Activated CD8-positive, alpha-beta T cell treated with anti-CD3 and anti-CD28 coated beads for 36 hours (primary cell): Measurements from ENCODE around the gene KRTAP12-3. TPM values are rescaled to one million over a fixed set of nuclear protein-coding genes. Genes with fewer than 3 reads are reported as not detected.
"Not testable (repeated sequence)": the region's sequence is repeated elsewhere in the genome, so short reads cannot be mapped to it uniquely, and the experiment has no call there.

Experiments
- ATAC-seq: fragments of 200-7000 bp; cut with Tn5 transposase; one replicate; pipeline ENCODE4 v1.10.0; 2021; ENCODE audit warnings: mild to moderate bottlenecking, moderate library complexity
- CTCF ChIA-PET: fragments of 350-600 bp; sonication (Branson Sonifier 250); formaldehyde crosslinking; loops from one replicate; lab custom pipeline; 2021; ENCODE audit warnings: antibody characterized with exemption; lab: Charles Lee
- POLR2A ChIA-PET: fragments of 350-600 bp; sonication (Branson Sonifier 250); formaldehyde crosslinking; loops from one replicate; lab custom pipeline; 2021; ENCODE audit warnings: antibody characterized with exemption; lab: Charles Lee
- DNase-seq: peaks from one replicate; pipeline ENCODE4 v3.0.0-alpha.2; 2020
- H3K27ac Mint-ChIP-seq: one replicate; pipeline ENCODE4 v1.8.0; 2021; ENCODE audit warnings: mild to moderate bottlenecking, mixed read lengths
- H3K27me3 Mint-ChIP-seq: one replicate; pipeline ENCODE4 v1.8.0; 2021; ENCODE audit warnings: mixed read lengths
- H3K36me3 Mint-ChIP-seq: one replicate; pipeline ENCODE4 v1.8.0; 2021; ENCODE audit warnings: low read depth, mixed read lengths
- H3K4me1 Mint-ChIP-seq: one replicate; pipeline ENCODE4 v1.8.0; 2021; ENCODE audit warnings: low read depth, mixed read lengths
- H3K4me3 Mint-ChIP-seq: one replicate; pipeline ENCODE4 v1.8.0; 2021; ENCODE audit warnings: mild to moderate bottlenecking, moderate library complexity, mixed read lengths
- H3K9me3 Mint-ChIP-seq: one replicate; pipeline ENCODE4 v1.8.0; 2021; ENCODE audit warnings: mixed read lengths
- intact Hi-C: fragments of 100-400 bp; cut with micrococcal nuclease; formaldehyde crosslinking; loops from one replicate; pipeline ENCODE4 v1.10.0; 2022
- total RNA-seq, 2 experiments: library from RNA; stranded (reverse); gene quantifications; one replicate each; pipeline ENCODE4 v1.2.3, GENCODE V29; 2021
- TF ChIP-seq, protein P1 (sequence below): fragments of 200-600 bp; IDR thresholded peaks from one replicate; pipeline ENCODE4 v1.8.0; 2022; ENCODE audit warnings: antibody characterized with exemption, mild to moderate bottlenecking

KRTAP12-3 gene
- total RNA-seq, 2 experiments from 2014 or later, result not detected

DNA sequence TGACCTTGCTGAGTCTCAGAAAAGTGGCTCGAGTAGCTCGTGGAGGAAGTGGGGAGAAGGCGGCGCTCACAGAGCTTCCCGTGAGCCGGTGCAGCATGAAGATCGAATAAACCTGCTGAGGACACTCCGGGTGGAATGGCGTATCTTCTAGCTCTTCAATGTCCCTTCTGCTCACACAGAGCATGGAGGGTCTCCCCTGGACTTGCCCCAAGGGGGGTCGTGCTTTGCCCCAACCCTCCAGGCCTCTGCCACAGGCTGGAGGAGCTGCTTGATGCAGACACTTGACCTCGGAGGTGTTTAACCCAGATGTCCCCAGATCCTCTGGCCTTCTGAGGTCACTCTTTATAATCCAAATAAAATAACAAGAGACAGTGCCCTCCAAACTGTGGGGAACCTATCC lies 37.0 kb downstream of the KRTAP12-3 start:
- TF ChIP-seq, protein P1, sequence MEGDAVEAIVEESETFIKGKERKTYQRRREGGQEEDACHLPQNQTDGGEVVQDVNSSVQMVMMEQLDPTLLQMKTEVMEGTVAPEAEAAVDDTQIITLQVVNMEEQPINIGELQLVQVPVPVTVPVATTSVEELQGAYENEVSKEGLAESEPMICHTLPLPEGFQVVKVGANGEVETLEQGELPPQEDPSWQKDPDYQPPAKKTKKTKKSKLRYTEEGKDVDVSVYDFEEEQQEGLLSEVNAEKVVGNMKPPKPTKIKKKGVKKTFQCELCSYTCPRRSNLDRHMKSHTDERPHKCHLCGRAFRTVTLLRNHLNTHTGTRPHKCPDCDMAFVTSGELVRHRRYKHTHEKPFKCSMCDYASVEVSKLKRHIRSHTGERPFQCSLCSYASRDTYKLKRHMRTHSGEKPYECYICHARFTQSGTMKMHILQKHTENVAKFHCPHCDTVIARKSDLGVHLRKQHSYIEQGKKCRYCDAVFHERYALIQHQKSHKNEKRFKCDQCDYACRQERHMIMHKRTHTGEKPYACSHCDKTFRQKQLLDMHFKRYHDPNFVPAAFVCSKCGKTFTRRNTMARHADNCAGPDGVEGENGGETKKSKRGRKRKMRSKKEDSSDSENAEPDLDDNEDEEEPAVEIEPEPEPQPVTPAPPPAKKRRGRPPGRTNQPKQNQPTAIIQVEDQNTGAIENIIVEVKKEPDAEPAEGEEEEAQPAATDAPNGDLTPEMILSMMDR, result no peak
- intact Hi-C loops, result no loop called here
- peaks cover 18% of the 10 kb centered on the region for H3K4me1 Mint-ChIP-seq
- no peak overlapping the region for H3K4me3 Mint-ChIP-seq
- peaks cover 11% of the 10 kb centered on the region for H3K9me3 Mint-ChIP-seq
- ATAC-seq (no peak), DNase-seq (no peak)
- no peak overlapping the region for H3K27ac Mint-ChIP-seq
- CTCF ChIA-PET, result no interaction called here
- H3K36me3 Mint-ChIP-seq, result no peaks in the 10 kb centered on the region
- POLR2A ChIA-PET, result no interaction called here
- H3K27me3 Mint-ChIP-seq, result peaks cover 22% of the 10 kb centered on the region

DNA sequence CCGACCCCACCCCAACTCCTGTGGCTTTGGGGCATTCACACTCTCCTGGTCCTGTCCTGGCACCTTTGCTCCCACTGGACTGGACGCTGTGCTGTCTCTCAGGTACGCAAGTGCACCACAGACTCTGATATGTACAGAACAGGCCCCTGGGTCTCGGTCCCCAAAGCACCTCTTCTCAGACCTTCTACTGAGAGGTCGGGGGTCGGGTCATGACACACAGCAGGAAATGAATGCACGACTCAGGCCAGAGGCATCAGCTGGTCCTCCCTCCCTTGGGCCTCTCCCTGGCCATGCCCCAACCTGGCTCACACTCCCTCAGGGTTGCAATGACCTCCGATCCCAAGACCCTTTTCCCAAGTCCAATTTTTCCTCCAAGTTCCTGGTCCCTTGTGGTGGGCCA lies 37.5 kb downstream of the KRTAP12-3 start:
- Mint-ChIP-seq H3K27ac (no peak overlapping the region), H3K27me3 (peaks cover 26% of the 10 kb centered on the region)
- CTCF ChIA-PET, result no interaction called here

DNA sequence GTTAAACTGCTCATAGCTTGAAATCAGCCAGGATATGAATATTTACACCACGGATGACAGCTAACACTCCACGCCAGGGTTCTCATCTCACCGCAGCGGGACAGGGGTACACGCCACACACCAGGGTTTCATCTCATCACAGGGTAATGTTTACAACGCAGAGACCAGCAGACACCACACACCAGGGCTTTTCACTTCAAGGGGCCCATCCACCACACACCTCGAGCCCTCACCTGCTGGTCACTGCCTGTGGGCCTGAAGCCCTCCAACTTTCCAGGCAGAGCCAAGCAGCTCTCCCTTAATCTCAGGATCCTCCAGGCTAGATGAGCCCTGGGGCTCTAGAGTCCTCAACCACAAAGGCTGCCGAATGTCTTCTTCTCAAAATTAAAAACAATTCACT lies 37.9 kb downstream of the KRTAP12-3 start:
- TF ChIP-seq, protein P1, result no peak

More for the DNA sequence above, 37.5 kb downstream of the KRTAP12-3 start:
- DNase-seq (no peak), ATAC-seq (no peak)
- no peaks in the 10 kb centered on the region for H3K36me3 Mint-ChIP-seq
- POLR2A ChIA-PET, result no interaction called here
- H3K4me3 Mint-ChIP-seq, result no peak overlapping the region
- intact Hi-C loops, result no loop called here
- TF ChIP-seq, protein P1, result no peak
- H3K4me1 Mint-ChIP-seq, result peaks cover 18% of the 10 kb centered on the region
- H3K9me3 Mint-ChIP-seq, result peaks cover 11% of the 10 kb centered on the region

DNA sequence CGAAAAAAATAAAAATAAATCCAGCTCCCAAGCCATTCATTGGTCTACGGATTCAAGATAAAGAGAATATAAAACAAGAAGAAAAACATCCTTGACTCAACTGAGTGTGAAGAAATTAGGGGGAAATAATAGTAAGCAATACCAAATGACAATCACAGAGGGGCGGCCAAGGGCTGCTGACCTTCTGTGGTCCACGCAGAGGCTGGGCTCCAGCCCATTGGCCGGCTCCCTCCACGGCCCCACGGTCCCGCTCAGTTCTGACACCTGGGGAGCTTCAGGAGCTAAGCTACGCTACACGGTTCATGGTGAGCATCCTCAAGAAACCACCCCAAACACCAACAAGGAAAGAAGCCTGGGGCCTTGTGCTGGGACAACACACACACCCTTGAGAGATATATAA lies 38.8 kb downstream of the KRTAP12-3 start:
- peaks cover 12% of the 10 kb centered on the region for H3K4me1 Mint-ChIP-seq
- no peak for DNase-seq
- no peak overlapping the region for H3K4me3 Mint-ChIP-seq
- ChIA-PET POLR2A (no interaction called here), CTCF (interaction anchor here (1.0 to 1.4 kb wide), 2 partner anchors 12 to 97 kb away, joined by 3 to 4 read pairs; no protein-coding TSS in a partner anchor)
- TF ChIP-seq, protein P1, result no peak
- H3K9me3 Mint-ChIP-seq, result peaks cover 11% of the 10 kb centered on the region
- H3K27ac Mint-ChIP-seq, result no peak overlapping the region
- intact Hi-C loops, result no loop called here
- peaks cover 32% of the 10 kb centered on the region for H3K27me3 Mint-ChIP-seq
- no peaks in the 10 kb centered on the region for H3K36me3 Mint-ChIP-seq
- no peak for ATAC-seq

More for the DNA sequence above, 37.9 kb downstream of the KRTAP12-3 start:
- CTCF ChIA-PET, result no interaction called here
- ATAC-seq (no peak), DNase-seq (no peak)
- Mint-ChIP-seq H3K27me3 (peaks cover 27% of the 10 kb centered on the region), H3K4me3 (no peak overlapping the region), H3K4me1 (peaks cover 18% of the 10 kb centered on the region), H3K27ac (no peak overlapping the region), H3K9me3 (peaks cover 11% of the 10 kb centered on the region), H3K36me3 (no peaks in the 10 kb centered on the region)
- POLR2A ChIA-PET, result no interaction called here
- intact Hi-C loops, result no loop called here

DNA sequence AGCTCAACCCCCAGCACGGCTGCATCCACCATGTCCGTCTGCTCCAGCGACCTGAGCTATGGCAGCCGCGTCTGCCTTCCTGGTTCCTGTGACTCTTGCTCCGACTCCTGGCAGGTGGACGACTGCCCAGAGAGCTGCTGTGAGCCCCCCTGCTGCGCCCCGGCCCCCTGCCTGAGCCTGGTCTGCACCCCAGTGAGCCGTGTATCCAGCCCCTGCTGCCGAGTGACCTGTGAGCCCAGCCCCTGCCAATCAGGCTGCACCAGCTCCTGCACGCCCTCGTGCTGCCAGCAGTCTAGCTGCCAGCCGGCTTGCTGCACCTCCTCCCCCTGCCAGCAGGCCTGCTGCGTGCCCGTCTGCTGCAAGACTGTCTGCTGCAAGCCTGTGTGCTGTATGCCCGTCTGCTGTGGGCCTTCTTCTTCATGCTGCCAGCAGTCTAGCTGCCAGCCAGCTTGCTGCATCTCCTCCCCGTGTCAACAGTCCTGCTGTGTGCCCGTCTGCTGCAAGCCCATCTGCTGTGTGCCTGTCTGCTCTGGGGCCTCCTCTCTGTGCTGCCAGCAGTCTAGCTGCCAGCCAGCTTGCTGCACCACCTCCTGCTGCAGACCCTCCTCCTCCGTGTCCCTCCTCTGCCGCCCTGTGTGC lies 39.6 kb downstream of the KRTAP12-3 start, which contains the start of gene KRTAP10-12:
Gene KRTAP10-12, plus strand, starts transcription at position 1 of the 639 bp plus-strand sequence. Its CDS starts 30 bp downstream, at position 31.
- intact Hi-C loops, POLR2A ChIA-PET: not testable (repeated sequence)

More for the DNA sequence above, 39.6 kb downstream of the KRTAP12-3 start, which contains the start of gene KRTAP10-12:
- H3K27ac Mint-ChIP-seq, H3K4me1 Mint-ChIP-seq, H3K36me3 Mint-ChIP-seq, DNase-seq, ATAC-seq, H3K4me3 Mint-ChIP-seq: not testable (repeated sequence)
- CTCF ChIA-PET, result interaction anchor here (1.4 kb wide), 1 partner anchor 12 kb away, joined by 4 read pairs; no protein-coding TSS in a partner anchor
- Mint-ChIP-seq H3K9me3 (peaks cover 11% of the 10 kb centered on the region), H3K27me3 (peaks cover 37% of the 10 kb centered on the region)
